ENCODE data around the gene SF3B2.

The SF3B2 gene

GRCh38 chr11:66051371-66051765, 796 bp upstream of the SF3B2 start:
- DNase-seq: no peak

GRCh38 chr11:66052664-66052982, 459 bp downstream of the SF3B2 start:
- DNase-seq: no peak

- DNase-seq: no peak
Observed at GRCh38 chr11:66055021-66055420, 2.9 kb downstream of the SF3B2 start.

GRCh38 chr11:66056501-66056900, 4.3 kb downstream of the SF3B2 start:
- no peak for DNase-seq

GRCh38 chr11:66059966-66060680, 8.0 kb downstream of the SF3B2 start:
- DNase-seq: no peak

GRCh38 chr11:66061268-66061667, 9.1 kb downstream of the SF3B2 start:
- no peak for DNase-seq

- no peak for DNase-seq
Observed at GRCh38 chr11:66062408-66062807, 10.2 kb downstream of the SF3B2 start.

- no peak for DNase-seq
Observed at GRCh38 chr11:66063900-66064299, 11.7 kb downstream of the SF3B2 start.

- no peak for DNase-seq
Observed at GRCh38 chr11:66064571-66064970, 12.4 kb downstream of the SF3B2 start.

- no peak for DNase-seq
Observed at GRCh38 chr11:66066751-66067150, 14.6 kb downstream of the SF3B2 start.

- no peak for DNase-seq
Observed at GRCh38 chr11:66067640-66068039, 15.5 kb downstream of the SF3B2 start.

- peak; percentile 58 for DNase-seq
Observed at GRCh38 chr11:66068154-66068821, 16.1 kb downstream of the SF3B2 start.

- DNase-seq: peak; percentile 55
Observed at GRCh38 chr11:66068923-66069714, 17.0 kb downstream of the SF3B2 start.

- DNase-seq: peak; percentile 64
Observed at GRCh38 chr11:66069715-66070603, 17.8 kb downstream of the SF3B2 start, which contains the start of gene PACS1. PACS1 (plus strand) TSS chr11:66070272; CDS start chr11:66070487, 215 bp downstream.

- peak; percentile 55 for DNase-seq
Observed at GRCh38 chr11:66070604-66071380, 18.6 kb downstream of the SF3B2 start.

- no peak for DNase-seq
Observed at GRCh38 chr11:66071381-66071801, 19.2 kb downstream of the SF3B2 start.

GRCh38 chr11:66072081-66072480, 19.9 kb downstream of the SF3B2 start:
- DNase-seq: no peak

GRCh38 chr11:66072518-66072917, 20.4 kb downstream of the SF3B2 start:
- DNase-seq: no peak

GRCh38 chr11:66073669-66074068, 21.5 kb downstream of the SF3B2 start:
- no peak for DNase-seq

GRCh38 chr11:66075273-66075672, 23.1 kb downstream of the SF3B2 start:
- DNase-seq: no peak

GRCh38 chr11:66076561-66076960, 24.4 kb downstream of the SF3B2 start:
- DNase-seq: no peak

- no peak for DNase-seq
Observed at GRCh38 chr11:66077927-66078326, 25.8 kb downstream of the SF3B2 start.
